NB4 (cell line): Measurements from ENCODE around the gene CDHR3.
"Not testable (repeated sequence)": the region's sequence is repeated elsewhere in the genome, so short reads cannot be mapped to it uniquely, and the experiment has no call there.

Source experiments
- CTCF ChIP-seq: IDR thresholded peaks from one replicate; pipeline ENCODE4 v1.5.1; 2012; ENCODE audit warnings: low read depth, low read length
- POLR2A ChIP-seq: IDR thresholded peaks from 2 replicates; pipeline ENCODE4 v1.6.1; 2011; ENCODE audit warnings: mild to moderate bottlenecking; ENCODE audit not compliant: insufficient read length; ENCODE audit errors: extremely low read depth

- TF ChIP-seq POLR2A, CTCF: not testable (repeated sequence)
These were observed 7.2 kb upstream of the CDHR3 start for GRCh38 chr7:105955651-105956466.
